GM21576 (cell line): ENCODE results near the gene OR8U1.
"Not testable (repeated sequence)": the region's sequence is repeated elsewhere in the genome, so short reads cannot be mapped to it uniquely, and the experiment has no call there.

Source experiments
- ATAC-seq: cut with Tn5 transposase; IDR thresholded peaks from one replicate; pipeline ENCODE4 v1.9.1; 2021; ENCODE audit warnings: mild to moderate bottlenecking, moderate library complexity; ENCODE audit not compliant: unreplicated experiment

OR8U1 gene

GRCh38 chr11:56375324-56375723 is at the start of gene OR8U1:
OR8U1 (plus strand) TSS chr11:56375624; CDS start chr11:56375624, 0 bp downstream.
- ATAC-seq, result no peak

GRCh38 chr11:56331861-56332491 is 43.4 kb upstream of the OR8U1 start:
- no peak for ATAC-seq

- no peak for ATAC-seq
These were observed 42.3 kb upstream of the OR8U1 start for GRCh38 chr11:56333156-56333555.

GRCh38 chr11:56340289-56340688 is 35.1 kb upstream of the OR8U1 start:
- no peak for ATAC-seq

- no peak for ATAC-seq
These were observed 29.7 kb upstream of the OR8U1 start, which contains the start of gene OR8K1 for GRCh38 chr11:56345739-56346138. OR8K1 (plus strand) TSS chr11:56346039; CDS start chr11:56346039, 0 bp downstream.

GRCh38 chr11:56353991-56354390 is 21.4 kb upstream of the OR8U1 start, which contains the start of gene OR8J1:
OR8J1 (plus strand) TSS chr11:56354291; CDS start chr11:56360247, 5,956 bp downstream.
- ATAC-seq, result no peak

- no peak for ATAC-seq
These were observed 4.7 kb downstream of the OR8U1 start for GRCh38 chr11:56380120-56380519.

GRCh38 chr11:56394381-56394780 is 19.0 kb downstream of the OR8U1 start:
- no peak for ATAC-seq

GRCh38 chr11:56396047-56396446 is 20.6 kb downstream of the OR8U1 start:
- ATAC-seq, result no peak

- not testable (repeated sequence) for ATAC-seq
These were observed 26.5 kb downstream of the OR8U1 start for GRCh38 chr11:56401858-56402461.

GRCh38 chr11:56404393-56404792 is 29.0 kb downstream of the OR8U1 start:
- ATAC-seq, result no peak

- no peak for ATAC-seq
These were observed 35.4 kb downstream of the OR8U1 start for GRCh38 chr11:56410801-56411200.

GRCh38 chr11:56412396-56412795 is 37.0 kb downstream of the OR8U1 start, which contains the start of gene OR5AL1:
OR5AL1 (plus strand) TSS chr11:56412696.
- no peak for ATAC-seq
